ENCODE measurements around the gene TC2N.

The TC2N gene

GRCh38 chr14:91888641-91889476 is 21.5 kb upstream of the TC2N start:
- DNase-seq (ENCODE audit: low spot score), result no peak
- TF ChIP-seq CTCF (IDR thresholded peaks at IDR 0.05; ENCODE audit: extremely low read depth, missing control alignments), result no peak

- TF ChIP-seq CTCF (IDR thresholded peaks at IDR 0.05; ENCODE audit: extremely low read depth, missing control alignments), result no peak
- no peak for DNase-seq (ENCODE audit: low spot score)
These were observed 19.6 kb upstream of the TC2N start for GRCh38 chr14:91886961-91887360.

- no peak for TF ChIP-seq CTCF (IDR thresholded peaks at IDR 0.05; ENCODE audit: extremely low read depth, missing control alignments)
- no peak for DNase-seq (ENCODE audit: low spot score)
These were observed 18.5 kb upstream of the TC2N start for GRCh38 chr14:91885839-91886238.

GRCh38 chr14:91885113-91885712 is 17.9 kb upstream of the TC2N start:
- no peak for DNase-seq (ENCODE audit: low spot score)
- TF ChIP-seq CTCF (IDR thresholded peaks at IDR 0.05; ENCODE audit: extremely low read depth, missing control alignments), result no peak

- DNase-seq (ENCODE audit: low spot score), result no peak
- no peak for TF ChIP-seq CTCF (IDR thresholded peaks at IDR 0.05; ENCODE audit: extremely low read depth, missing control alignments)
These were observed 17.3 kb upstream of the TC2N start for GRCh38 chr14:91884664-91885063.

GRCh38 chr14:91883753-91884152 is 16.4 kb upstream of the TC2N start:
- TF ChIP-seq CTCF (IDR thresholded peaks at IDR 0.05; ENCODE audit: extremely low read depth, missing control alignments), result no peak
- DNase-seq (ENCODE audit: low spot score), result no peak

GRCh38 chr14:91882776-91883175 is 15.4 kb upstream of the TC2N start:
- no peak for TF ChIP-seq CTCF (IDR thresholded peaks at IDR 0.05; ENCODE audit: extremely low read depth, missing control alignments)

More at GRCh38 chr14:91882776-91883175, 15.4 kb upstream of the TC2N start:
- DNase-seq (ENCODE audit: low spot score), result no peak

Measured in GM20000 (cell line).